ENCODE data around the gene FTO. TPM values are rescaled to one million over a fixed set of nuclear protein-coding genes. Genes with fewer than 3 reads are reported as not detected.

FTO gene
- total RNA-seq, 4 donors from 2014 or later: 70.9 to 89.7 (median 86.8) TPM

DNA sequence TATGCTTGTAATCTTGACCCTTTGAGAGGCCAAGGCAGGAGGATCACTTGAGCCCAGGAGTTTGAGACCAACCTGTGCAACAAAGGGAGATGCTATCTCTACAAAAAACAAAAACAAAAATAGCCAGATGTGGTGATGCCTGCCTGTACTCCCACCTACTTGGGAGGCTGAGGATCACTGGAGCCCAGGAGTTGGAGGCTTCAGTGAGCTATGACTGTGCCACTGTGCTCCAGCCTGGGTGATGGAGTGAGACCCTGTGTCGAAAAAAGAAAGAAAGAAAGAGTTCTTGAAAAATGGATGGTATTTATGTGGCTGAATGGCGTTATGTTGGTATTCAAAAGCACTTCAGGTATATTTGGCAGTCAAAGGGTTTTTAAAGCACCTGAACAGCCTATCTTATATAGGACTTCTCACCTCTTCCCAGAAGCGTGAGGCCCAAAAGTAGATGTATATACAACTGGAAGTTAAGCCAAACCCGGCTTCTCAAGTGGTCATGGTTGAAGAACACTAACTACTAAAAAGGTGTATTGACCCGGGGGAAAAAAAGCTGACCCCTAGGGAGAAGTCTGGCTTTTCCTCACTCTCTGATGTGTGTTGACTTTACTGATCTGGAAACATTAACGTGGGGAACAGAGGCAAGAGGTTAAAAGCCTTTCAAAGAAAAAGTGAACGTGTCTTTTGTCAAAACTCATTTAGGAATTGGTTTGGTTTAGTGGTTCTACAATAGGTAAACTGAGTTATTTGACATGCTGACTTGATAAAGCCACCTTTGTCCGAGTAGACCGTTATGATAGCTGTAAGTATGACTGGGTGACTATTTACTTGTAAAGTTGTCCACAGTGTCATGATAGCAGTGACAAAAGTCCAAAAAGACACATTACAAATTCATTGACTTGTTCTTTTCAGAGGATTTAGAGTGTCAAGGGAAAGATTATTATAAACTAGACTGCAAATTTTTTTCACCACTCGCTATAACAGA, 399.2 kb downstream of the FTO start:
- ATAC-seq (ENCODE audit: low FRiP score) (no peak), DNase-seq (ENCODE audit: low spot score) (no peak)
- TF ChIP-seq, protein P1, sequence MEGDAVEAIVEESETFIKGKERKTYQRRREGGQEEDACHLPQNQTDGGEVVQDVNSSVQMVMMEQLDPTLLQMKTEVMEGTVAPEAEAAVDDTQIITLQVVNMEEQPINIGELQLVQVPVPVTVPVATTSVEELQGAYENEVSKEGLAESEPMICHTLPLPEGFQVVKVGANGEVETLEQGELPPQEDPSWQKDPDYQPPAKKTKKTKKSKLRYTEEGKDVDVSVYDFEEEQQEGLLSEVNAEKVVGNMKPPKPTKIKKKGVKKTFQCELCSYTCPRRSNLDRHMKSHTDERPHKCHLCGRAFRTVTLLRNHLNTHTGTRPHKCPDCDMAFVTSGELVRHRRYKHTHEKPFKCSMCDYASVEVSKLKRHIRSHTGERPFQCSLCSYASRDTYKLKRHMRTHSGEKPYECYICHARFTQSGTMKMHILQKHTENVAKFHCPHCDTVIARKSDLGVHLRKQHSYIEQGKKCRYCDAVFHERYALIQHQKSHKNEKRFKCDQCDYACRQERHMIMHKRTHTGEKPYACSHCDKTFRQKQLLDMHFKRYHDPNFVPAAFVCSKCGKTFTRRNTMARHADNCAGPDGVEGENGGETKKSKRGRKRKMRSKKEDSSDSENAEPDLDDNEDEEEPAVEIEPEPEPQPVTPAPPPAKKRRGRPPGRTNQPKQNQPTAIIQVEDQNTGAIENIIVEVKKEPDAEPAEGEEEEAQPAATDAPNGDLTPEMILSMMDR (IDR thresholded peaks at IDR 0.05): no peak

DNA sequence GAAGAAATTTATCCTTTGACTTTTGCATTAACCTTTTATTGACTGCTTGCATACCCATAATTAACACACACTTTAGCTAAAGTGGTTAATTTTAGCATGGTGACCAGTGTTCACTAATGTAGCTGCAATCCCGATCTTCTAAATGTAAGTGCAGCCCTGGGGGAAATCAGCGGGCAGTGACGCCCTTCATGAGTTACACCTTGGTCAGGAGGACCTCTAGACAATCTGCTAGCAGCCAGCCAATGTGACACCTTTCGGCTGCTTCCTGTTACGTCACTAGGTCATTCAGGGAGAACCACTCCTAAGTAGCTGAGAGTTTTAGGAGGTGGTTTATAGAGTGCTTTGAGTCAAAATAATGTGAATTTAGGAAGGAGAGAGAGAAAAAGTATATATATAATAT, 402.1 kb downstream of the FTO start:
- TF ChIP-seq, protein P1 (IDR thresholded peaks at IDR 0.05): no peak
- DNase-seq (ENCODE audit: low spot score): no peak
- ATAC-seq (ENCODE audit: low FRiP score): no peak

DNA sequence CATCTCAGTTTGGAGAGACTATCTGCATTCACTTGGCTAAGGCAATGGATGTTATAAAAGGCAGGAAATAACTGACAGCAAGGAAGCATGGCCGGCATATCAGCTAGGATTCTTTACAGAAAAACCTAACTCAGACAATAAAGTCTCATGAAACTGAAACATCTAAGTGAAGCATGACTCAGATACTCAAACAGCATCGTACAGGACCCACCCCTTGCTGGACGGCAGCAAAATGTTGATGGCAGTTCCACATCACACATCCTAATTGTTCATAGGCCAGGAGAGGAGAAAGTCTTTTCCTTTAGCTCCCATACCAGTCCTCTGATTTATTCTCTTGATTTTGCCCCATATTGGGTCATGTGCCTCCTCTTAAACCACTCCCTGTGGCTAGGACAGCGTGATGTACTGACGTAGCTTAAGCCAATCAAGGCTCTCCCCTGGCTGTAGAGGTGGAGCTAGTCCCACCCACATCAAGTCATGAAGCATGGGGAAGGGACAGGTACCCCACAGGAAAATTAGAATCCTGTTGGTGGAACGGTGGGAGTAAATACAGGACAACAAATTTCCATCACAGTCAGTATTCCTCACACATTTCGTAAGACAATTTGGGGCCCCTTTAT, 403.7 kb downstream of the FTO start:
- no peak for ATAC-seq (ENCODE audit: low FRiP score)

DNA sequence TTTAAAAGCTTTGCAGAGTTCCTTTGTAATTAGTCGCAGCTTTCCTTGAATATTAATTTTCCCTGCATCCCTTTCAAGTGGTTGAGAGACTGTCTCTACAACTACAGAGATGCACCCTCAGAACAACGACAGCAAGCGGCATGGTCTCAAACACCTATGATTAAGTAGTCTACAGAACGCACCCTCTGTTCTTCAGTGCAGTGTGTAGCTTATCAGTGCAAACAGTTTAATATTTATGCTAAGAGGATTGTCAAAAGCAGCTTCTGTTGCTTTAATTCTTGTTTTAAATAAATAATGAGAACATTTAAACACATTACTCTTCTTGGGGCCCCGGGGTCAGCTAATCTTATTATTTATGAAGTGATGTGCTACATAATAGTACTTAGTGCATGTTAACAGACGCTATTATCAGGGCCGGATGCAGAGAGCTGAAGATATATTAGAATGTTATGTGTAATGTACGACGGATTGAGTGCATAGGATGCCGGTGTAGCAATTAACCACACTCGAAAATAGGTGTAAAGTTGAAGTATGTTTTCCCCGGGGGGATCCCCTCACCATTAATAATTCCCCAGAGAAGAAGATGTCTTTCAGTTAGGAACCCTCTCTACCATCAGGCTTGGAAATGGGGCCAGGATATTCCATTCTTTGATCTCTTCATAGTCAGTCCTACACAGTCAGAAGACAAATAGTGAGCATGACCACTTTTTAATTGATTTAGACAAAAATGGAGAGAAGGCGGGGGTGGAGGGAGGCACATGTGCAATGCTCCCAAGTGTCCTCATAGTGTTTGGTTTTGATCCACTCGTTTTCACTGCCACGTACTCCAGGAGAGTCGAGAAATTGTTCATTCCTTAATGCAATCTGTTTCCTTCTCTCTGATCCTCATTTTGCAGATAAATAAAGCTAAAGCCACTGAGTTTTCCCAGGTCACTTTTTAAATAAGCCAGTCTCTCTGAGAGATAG, 406.3 kb downstream of the FTO start:
- no peak for ATAC-seq (ENCODE audit: low FRiP score)
- DNase-seq (ENCODE audit: low spot score): no peak
- TF ChIP-seq, protein P1 (IDR thresholded peaks at IDR 0.05): no peak

More for the DNA sequence above, 403.7 kb downstream of the FTO start:
- TF ChIP-seq, protein P1 (IDR thresholded peaks at IDR 0.05): no peak
- no peak for DNase-seq (ENCODE audit: low spot score)

DNA sequence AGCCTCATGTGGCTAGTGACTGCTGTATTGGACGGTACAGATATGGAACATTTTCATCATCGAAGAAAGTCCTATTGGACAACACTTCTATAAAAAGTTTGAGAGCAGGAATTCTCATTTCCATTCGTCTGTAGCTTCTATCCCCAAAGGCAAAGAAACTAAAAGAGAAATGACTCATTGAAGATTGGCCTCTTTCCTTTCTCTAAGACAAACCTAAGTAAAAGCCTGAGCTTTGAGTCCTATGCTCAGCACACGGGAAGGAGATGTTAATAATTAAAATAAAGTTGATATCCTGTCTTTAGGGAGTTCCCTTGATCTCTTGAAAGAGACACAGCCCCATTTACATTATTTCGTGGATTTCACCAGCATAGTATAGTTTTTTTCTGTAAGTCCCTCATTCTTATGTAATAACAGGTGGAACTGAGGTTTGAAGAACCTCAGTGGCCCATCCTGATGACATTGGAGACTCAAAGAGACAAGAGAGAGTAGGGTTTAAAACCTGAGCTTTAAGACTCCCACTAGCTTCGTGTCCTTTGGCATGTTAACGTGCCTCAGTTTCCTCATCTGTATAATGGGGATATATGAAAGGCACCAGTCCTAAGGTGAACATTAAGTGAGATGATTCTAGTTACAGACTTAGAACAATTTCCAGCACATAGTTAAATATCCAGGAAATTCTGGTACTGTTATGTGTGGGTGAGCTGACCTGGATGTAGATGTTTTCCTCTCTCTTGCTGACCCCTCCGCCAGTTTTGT, 408.7 kb downstream of the FTO start:
- ATAC-seq (ENCODE audit: low FRiP score) (no peak), DNase-seq (ENCODE audit: low spot score) (no peak)
- TF ChIP-seq, protein P1 (IDR thresholded peaks at IDR 0.05): no peak

DNA sequence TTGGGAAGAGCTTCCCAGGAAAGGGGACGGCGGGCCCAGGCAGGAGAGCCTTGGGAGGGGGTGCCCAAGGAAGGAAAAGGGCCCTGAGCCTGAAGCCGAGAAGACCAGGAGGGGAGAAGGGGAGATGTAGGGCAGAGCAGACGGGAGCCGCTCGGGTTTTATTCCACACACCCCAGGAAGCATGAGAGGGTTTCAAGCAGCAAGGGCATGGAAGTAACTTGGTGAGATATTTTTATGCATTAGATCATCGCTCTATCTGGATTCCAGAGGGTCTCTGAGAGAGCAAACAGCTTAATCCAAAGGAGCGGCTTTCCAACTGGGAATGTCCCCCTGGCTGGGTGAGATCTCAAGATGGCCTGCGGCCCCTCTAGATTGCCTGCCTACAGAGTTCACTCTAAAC, 411.6 kb downstream of the FTO start:
- TF ChIP-seq, protein P1 (IDR thresholded peaks at IDR 0.05): no peak
- no peak for ATAC-seq (ENCODE audit: low FRiP score)
- DNase-seq (ENCODE audit: low spot score): no peak

Measured in omental fat pad (tissue), 4 donors.